ENCODE data around the gene KAZALD1. TPM values are rescaled to one million over a fixed set of nuclear protein-coding genes. Genes with fewer than 3 reads are reported as not detected.

Gene KAZALD1
- total RNA-seq, 3 donors from 2014 or later = 2.8 to 4.9 (median 4.5) TPM

- DNase-seq (ENCODE audit: low spot score in 2 of 2) = no peak
- Histone ChIP-seq H3K36me3 (no peaks in the 10 kb centered on the region), H3K27me3 (no peaks in the 10 kb centered on the region), H3K4me1 (peaks cover 7 to 11% of the 10 kb centered on the region in 2 donors), H3K9me3 (no peaks in the 10 kb centered on the region), H3K4me3 (peak overlapping the region; percentile 85 to 93 (median 91)), H3K27ac (peak overlapping the region; percentile 98 to 99)
- intact Hi-C loops (cut with DNase I; ENCODE audit: low total_unique reads) = no loop called here
- TF ChIP-seq CTCF (IDR thresholded peaks at IDR 0.05) (peak in 2 of 3 donors; percentile 16 to 29), POLR2A (IDR thresholded peaks at IDR 0.05) (no peak)
Observed at GRCh38 chr10:101062232-101063049, 652 bp downstream of the KAZALD1 start.

- intact Hi-C loops (cut with DNase I; ENCODE audit: low total_unique reads) = no loop called here
- TF ChIP-seq CTCF (IDR thresholded peaks at IDR 0.05) (no peak), POLR2AphosphoS5 (IDR thresholded peaks at IDR 0.05) (no peak), POLR2A (IDR thresholded peaks at IDR 0.05) (no peak)
- Histone ChIP-seq H3K4me1 (peaks cover 7 to 11% of the 10 kb centered on the region in 2 donors), H3K27me3 (no peaks in the 10 kb centered on the region), H3K4me3 (peak overlapping the region; percentile 85 to 93 (median 91)), H3K27ac (peak overlapping the region in 1 of 2 donors; percentile 99), H3K9me3 (no peaks in the 10 kb centered on the region), H3K36me3 (no peaks in the 10 kb centered on the region)
- DNase-seq (ENCODE audit: low spot score in 2 of 2) = no peak
Observed at GRCh38 chr10:101063050-101063525, 1.3 kb downstream of the KAZALD1 start.

GRCh38 chr10:101063548-101064414, 2.0 kb downstream of the KAZALD1 start:
- Histone ChIP-seq H3K4me1 (peaks cover 7 to 11% of the 10 kb centered on the region in 2 donors), H3K27ac (no peak overlapping the region), H3K9me3 (no peaks in the 10 kb centered on the region), H3K36me3 (no peaks in the 10 kb centered on the region), H3K27me3 (no peaks in the 10 kb centered on the region), H3K4me3 (no peak overlapping the region)
- TF ChIP-seq CTCF (IDR thresholded peaks at IDR 0.05) = no peak
- no peak for TF ChIP-seq POLR2A (IDR thresholded peaks at IDR 0.05)
- no peak for DNase-seq (ENCODE audit: low spot score in 2 of 2)
- intact Hi-C loops (cut with DNase I; ENCODE audit: low total_unique reads) = no loop called here

- H3K4me1 ChIP-seq = peaks cover 7 to 11% of the 10 kb centered on the region in 2 donors
- H3K36me3 ChIP-seq = no peaks in the 10 kb centered on the region
- H3K4me3 ChIP-seq = no peak overlapping the region
- no peak for DNase-seq (ENCODE audit: low spot score in 2 of 2)
- no peak overlapping the region for H3K27ac ChIP-seq
- intact Hi-C loops (cut with DNase I; ENCODE audit: low total_unique reads) = no loop called here
- TF ChIP-seq POLR2A (IDR thresholded peaks at IDR 0.05) (no peak), POLR2AphosphoS5 (IDR thresholded peaks at IDR 0.05) (no peak), CTCF (IDR thresholded peaks at IDR 0.05) (no peak)
- H3K27me3 ChIP-seq = no peaks in the 10 kb centered on the region
- H3K9me3 ChIP-seq = no peaks in the 10 kb centered on the region
Observed at GRCh38 chr10:101064415-101065030, 2.7 kb downstream of the KAZALD1 start.
